Osteoblast (primary cell): Measurements from ENCODE around the gene ZFP91. TPM values are rescaled to one million over a fixed set of nuclear protein-coding genes. Genes with fewer than 3 reads are reported as not detected.

Experiments
- DNase-seq: peaks from one replicate; pipeline ENCODE4 v3.0.0; 2011; ENCODE audit warnings: low spot score, mixed read lengths; ENCODE audit not compliant: insufficient read length; ENCODE audit errors: missing footprints
- H2AFZ ChIP-seq: 2 replicates; pipeline ENCODE4 v1.6.0; 2011; ENCODE audit warnings: mild to moderate bottlenecking, low read length
- H3K27ac ChIP-seq: 2 replicates; pipeline ENCODE4 v1.5.1; 2011; ENCODE audit warnings: mild to moderate bottlenecking, low read depth, low read length, moderate library complexity
- H3K27me3 ChIP-seq: 2 replicates; pipeline ENCODE4 v1.6.0; 2012; ENCODE audit warnings: mild to moderate bottlenecking, control low read depth, inconsistent platforms, low read length, moderate library complexity; ENCODE audit not compliant: insufficient read depth
- H3K36me3 ChIP-seq: 2 replicates; pipeline ENCODE4 v1.5.1; 2011; ENCODE audit warnings: mild to moderate bottlenecking, low read length, control low read depth, moderate library complexity; ENCODE audit not compliant: insufficient read depth
- H3K4me1 ChIP-seq: 2 replicates; pipeline ENCODE4 v1.5.1; 2011; ENCODE audit warnings: mild to moderate bottlenecking, low read length, control low read depth, moderate library complexity; ENCODE audit not compliant: insufficient read depth
- H3K4me2 ChIP-seq: 2 replicates; pipeline ENCODE4 v1.6.0; 2011; ENCODE audit warnings: mild to moderate bottlenecking, low read length; ENCODE audit not compliant: insufficient read depth
- H3K4me3 ChIP-seq: fragments of 200-600 bp; sonication (generic); 3 replicates; pipeline ENCODE4 v1.5.1; 2012; ENCODE audit warnings: mild to moderate bottlenecking, low read length, inconsistent platforms; ENCODE audit not compliant: insufficient read depth
- H3K79me2 ChIP-seq: 2 replicates; pipeline ENCODE4 v1.6.0; 2012; ENCODE audit warnings: mild to moderate bottlenecking, low read length, control low read depth, inconsistent platforms; ENCODE audit not compliant: insufficient read depth
- H3K9me3 ChIP-seq: 2 replicates; pipeline ENCODE4 v1.5.1; 2011; ENCODE audit warnings: low read depth, low read length, control low read depth
- H4K20me1 ChIP-seq: 2 replicates; pipeline ENCODE4 v1.6.0; 2012; ENCODE audit warnings: mild to moderate bottlenecking, low read length, control low read depth; ENCODE audit not compliant: insufficient read depth
- total RNA-seq: library from RNA; depleted of rRNA; stranded (reverse); fragments of >200 nt; gene quantifications from 2 replicates; pipeline ENCODE4 v1.2.3, GENCODE V29; 2012
- TF ChIP-seq, protein P1 (sequence below): IDR thresholded peaks from 2 replicates; pipeline ENCODE4 v1.5.1; 2011; ENCODE audit warnings: mild to moderate bottlenecking, low read depth, low read length, moderate library complexity; ENCODE audit errors: extremely low read depth

The ZFP91 gene
- total RNA-seq, 1 donor, result 61.2 TPM

DNA sequence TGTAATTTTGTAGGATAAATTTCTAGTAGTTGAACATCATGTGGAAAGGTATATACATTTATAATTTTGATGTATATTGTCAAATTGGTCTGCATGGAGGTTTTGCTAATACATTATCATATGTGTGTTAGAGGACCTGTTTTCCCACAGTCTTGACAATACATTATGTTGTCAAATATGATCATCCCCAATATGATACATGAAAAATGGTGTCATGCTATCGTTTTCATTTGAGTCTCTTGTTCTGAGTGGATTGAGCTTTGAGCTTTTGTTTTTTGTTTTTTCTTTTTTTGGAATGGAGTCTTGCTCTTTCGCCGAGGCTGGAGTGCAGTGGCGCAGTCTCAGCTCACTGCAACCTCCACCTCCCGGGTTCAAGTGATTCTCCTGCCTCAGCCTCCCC, 29.5 kb downstream of the ZFP91 start:
- Histone ChIP-seq H3K9me3 (no peaks in the 10 kb centered on the region), H3K27me3 (no peaks in the 10 kb centered on the region), H3K4me3 (no peak overlapping the region), H3K27ac (no peak overlapping the region), H2AFZ (no peak overlapping the region), H3K36me3 (peaks cover 39% of the 10 kb centered on the region), H3K4me2 (no peak overlapping the region), H4K20me1 (peaks cover 18% of the 10 kb centered on the region), H3K79me2 (peaks cover 78% of the 10 kb centered on the region), H3K4me1 (no peaks in the 10 kb centered on the region)
- DNase-seq, result no peak
- TF ChIP-seq, protein P1, sequence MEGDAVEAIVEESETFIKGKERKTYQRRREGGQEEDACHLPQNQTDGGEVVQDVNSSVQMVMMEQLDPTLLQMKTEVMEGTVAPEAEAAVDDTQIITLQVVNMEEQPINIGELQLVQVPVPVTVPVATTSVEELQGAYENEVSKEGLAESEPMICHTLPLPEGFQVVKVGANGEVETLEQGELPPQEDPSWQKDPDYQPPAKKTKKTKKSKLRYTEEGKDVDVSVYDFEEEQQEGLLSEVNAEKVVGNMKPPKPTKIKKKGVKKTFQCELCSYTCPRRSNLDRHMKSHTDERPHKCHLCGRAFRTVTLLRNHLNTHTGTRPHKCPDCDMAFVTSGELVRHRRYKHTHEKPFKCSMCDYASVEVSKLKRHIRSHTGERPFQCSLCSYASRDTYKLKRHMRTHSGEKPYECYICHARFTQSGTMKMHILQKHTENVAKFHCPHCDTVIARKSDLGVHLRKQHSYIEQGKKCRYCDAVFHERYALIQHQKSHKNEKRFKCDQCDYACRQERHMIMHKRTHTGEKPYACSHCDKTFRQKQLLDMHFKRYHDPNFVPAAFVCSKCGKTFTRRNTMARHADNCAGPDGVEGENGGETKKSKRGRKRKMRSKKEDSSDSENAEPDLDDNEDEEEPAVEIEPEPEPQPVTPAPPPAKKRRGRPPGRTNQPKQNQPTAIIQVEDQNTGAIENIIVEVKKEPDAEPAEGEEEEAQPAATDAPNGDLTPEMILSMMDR, result no peak

DNA sequence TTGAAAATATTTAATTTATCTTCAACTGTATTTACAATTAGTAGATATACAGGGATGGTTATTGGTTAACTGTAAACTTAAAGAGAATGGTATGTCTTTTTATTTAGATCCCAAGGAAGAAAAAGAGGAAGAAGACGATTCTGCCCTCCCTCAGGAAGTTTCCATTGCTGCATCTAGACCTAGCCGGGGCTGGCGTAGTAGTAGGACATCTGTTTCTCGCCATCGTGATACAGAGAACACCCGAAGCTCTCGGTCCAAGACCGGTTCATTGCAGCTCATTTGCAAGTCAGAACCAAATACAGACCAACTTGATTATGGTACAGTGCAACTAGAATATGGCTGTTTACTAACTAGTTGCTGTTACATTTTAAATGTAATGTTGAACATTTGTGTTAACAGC, 30.9 kb downstream of the ZFP91 start:
- Histone ChIP-seq H3K27ac (no peak overlapping the region), H3K27me3 (no peaks in the 10 kb centered on the region), H3K4me1 (no peaks in the 10 kb centered on the region), H4K20me1 (peaks cover 14% of the 10 kb centered on the region), H3K9me3 (no peaks in the 10 kb centered on the region), H3K36me3 (peaks cover 52% of the 10 kb centered on the region), H2AFZ (no peak overlapping the region), H3K79me2 (peaks cover 67% of the 10 kb centered on the region), H3K4me2 (no peak overlapping the region), H3K4me3 (no peak overlapping the region)
- DNase-seq, result no peak
- TF ChIP-seq, protein P1, result no peak

DNA sequence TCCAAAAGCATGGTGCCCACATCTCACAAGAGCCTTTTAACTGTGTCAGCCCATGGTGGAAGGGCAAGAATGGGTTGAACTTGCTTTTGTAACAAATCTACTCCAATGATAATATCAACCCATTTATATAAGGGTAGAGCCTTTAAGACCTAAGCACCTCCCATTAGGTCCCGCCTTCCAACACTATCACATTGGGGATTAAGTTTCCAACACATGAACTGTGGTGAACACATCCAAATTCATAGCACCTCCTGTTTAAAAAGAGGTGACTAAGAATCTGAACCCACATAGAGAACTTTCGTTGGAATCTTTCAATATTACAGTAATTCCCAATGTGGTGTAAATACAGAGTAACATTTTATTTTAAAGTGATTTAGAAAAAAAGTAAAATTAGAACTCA, 34.4 kb downstream of the ZFP91 start:
- Histone ChIP-seq H3K27ac (no peak overlapping the region), H3K27me3 (no peaks in the 10 kb centered on the region), H3K9me3 (no peaks in the 10 kb centered on the region), H4K20me1 (peaks cover 11% of the 10 kb centered on the region), H3K4me3 (no peak overlapping the region), H3K79me2 (peaks cover 47% of the 10 kb centered on the region), H2AFZ (no peak overlapping the region), H3K36me3 (peaks cover 82% of the 10 kb centered on the region), H3K4me2 (no peak overlapping the region), H3K4me1 (peaks cover 10% of the 10 kb centered on the region)
- no peak for DNase-seq
- TF ChIP-seq, protein P1, result no peak

DNA sequence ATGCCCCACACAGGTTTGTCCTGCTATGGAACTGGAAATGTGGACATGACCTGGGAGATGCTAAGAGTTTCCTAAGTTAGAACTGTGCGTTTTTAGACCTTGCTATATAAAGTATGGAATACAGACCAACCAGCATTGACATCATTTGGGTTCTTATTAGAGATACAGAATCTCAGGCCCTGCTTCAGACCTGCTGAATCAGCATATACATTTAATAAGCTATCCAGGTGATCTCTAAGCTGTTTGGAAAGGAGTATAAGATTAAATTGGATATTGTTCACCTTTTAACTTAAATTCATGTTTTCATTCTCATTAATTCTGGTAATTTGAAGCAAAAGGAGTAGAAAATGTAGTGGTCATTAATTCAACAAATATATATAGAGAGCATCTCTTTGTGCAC, 36.7 kb downstream of the ZFP91 start:
- peaks cover 94% of the 10 kb centered on the region for H3K36me3 ChIP-seq
- no peak overlapping the region for H3K27ac ChIP-seq
- no peaks in the 10 kb centered on the region for H3K9me3 ChIP-seq
- no peak for DNase-seq
- peaks cover 30% of the 10 kb centered on the region for H3K4me1 ChIP-seq
- no peaks in the 10 kb centered on the region for H4K20me1 ChIP-seq
- no peak overlapping the region for H2AFZ ChIP-seq
- H3K4me3 ChIP-seq, result no peak overlapping the region
- TF ChIP-seq, protein P1, result no peak
- no peak overlapping the region for H3K4me2 ChIP-seq
- peaks cover 35% of the 10 kb centered on the region for H3K79me2 ChIP-seq
- no peaks in the 10 kb centered on the region for H3K27me3 ChIP-seq
